Loucy (cell line): ENCODE measurements around the gene AHRR.

ENCODE experiments used
- EZH2phosphoT487 ChIP-seq: fragments of 200-600 bp; IDR thresholded peaks from 2 replicates; pipeline ENCODE4 v1.6.1; 2018; ENCODE audit warnings: antibody characterized with exemption, mild to moderate bottlenecking, moderate library complexity, borderline replicate concordance
- TF ChIP-seq, protein P1 (sequence below): fragments of 200-600 bp; sonication (generic); conservative IDR thresholded peaks from 2 replicates; pipeline ENCODE4 v1.5.1; 2014; ENCODE audit warnings: mild to moderate bottlenecking, antibody characterized with exemption, low read length

DNA sequence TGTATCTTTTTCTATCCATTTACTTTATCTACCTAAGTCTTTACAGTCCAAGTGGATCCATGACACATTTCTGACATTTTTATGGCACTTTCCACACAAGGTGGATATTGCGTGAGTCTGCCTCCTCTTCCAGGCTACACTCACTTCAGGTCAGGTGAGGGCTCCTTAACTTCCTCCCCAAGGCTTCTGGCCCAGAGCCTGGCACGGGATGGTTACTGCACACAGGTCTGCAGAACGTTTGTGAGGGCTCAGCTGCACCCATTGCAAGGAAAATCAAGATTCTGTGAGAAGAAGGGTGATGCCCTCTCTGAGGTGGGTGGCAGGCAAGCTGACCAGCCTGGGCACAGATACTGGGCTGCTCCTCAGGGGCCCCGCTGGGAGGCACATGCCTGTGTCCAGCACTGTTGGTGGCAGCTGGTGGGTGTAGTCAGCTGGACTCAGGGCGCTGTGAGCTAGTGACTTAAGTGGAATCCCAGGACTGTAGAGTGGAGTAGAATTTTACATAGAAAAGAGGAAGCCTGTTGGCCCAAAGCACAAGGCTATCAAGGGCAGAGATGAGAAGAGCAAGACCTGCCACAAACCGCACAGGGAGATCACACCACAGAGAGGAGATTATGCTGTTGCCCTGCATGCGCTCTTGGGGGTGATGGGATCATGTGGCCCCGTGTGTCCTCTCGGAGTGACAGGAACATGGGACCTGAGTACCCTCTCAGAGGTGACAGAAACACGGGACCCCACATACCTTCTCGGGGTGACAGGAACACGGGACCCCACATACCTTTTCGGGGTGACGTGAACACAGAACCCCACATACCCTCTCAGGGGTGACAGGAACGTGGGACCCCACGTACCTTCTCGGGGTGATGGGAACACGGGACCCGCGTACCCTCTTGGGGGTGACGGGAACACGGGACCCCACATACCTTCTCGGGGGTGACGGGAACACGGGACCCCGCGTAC lies 21.3 kb downstream of the AHRR start:
- no peak for TF ChIP-seq EZH2phosphoT487
- TF ChIP-seq, protein P1, sequence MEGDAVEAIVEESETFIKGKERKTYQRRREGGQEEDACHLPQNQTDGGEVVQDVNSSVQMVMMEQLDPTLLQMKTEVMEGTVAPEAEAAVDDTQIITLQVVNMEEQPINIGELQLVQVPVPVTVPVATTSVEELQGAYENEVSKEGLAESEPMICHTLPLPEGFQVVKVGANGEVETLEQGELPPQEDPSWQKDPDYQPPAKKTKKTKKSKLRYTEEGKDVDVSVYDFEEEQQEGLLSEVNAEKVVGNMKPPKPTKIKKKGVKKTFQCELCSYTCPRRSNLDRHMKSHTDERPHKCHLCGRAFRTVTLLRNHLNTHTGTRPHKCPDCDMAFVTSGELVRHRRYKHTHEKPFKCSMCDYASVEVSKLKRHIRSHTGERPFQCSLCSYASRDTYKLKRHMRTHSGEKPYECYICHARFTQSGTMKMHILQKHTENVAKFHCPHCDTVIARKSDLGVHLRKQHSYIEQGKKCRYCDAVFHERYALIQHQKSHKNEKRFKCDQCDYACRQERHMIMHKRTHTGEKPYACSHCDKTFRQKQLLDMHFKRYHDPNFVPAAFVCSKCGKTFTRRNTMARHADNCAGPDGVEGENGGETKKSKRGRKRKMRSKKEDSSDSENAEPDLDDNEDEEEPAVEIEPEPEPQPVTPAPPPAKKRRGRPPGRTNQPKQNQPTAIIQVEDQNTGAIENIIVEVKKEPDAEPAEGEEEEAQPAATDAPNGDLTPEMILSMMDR: no peak
